GM19467 (cell line): ENCODE measurements around the gene PLEKHF1.

Source experiments
- ATAC-seq: cut with Tn5 transposase; IDR thresholded peaks from one replicate; pipeline ENCODE4 v1.9.1; 2021; ENCODE audit warnings: mild to moderate bottlenecking, moderate library complexity; ENCODE audit not compliant: unreplicated experiment

Gene PLEKHF1

GRCh38 chr19:29634423-29635130 lies 30.7 kb upstream of the PLEKHF1 start:
- ATAC-seq = no peak

GRCh38 chr19:29635963-29636362 lies 29.3 kb upstream of the PLEKHF1 start:
- ATAC-seq = no peak

DNA sequence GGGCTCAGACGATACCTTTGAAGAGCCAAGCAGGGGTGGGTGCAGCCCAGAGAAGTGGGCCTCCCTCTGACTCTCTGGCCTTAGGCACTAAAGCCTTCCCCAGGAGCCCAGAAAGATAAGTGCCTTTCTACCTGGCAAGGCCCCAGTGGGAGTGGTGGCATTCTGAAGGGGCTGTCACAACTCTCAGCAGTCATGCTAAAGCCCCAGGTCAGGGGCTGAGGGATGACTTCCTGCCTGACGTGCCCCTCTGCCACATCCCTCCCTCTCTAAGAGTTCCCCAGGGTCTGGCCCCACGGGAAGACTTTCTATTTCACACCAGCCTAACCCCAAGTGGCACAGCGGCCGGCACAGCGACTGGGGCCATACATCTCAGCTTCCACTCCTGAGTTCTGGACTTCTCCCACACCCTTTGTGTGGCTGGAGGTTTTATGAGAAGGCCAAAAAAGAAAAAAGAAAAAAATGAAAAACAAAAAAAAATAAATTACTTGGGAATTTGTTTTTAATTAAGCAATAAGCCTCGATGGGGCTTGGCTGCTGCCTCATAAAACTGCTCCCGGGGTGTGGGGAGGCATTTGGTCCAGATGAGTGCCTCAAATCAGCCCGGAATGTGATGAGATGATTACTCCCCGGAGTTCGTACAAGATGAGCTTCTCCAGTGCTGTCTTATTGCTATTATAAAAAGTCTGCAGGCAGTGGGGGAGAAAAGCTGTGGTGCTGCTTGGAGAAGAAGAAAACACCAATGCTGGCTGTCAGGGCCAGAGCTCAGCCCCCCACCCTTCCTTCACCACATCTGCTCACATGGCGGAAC lies 28.5 kb upstream of the PLEKHF1 start:
- no peak for ATAC-seq

- no peak for ATAC-seq
Measured at GRCh38 chr19:29639086-29639485, 26.2 kb upstream of the PLEKHF1 start.

DNA sequence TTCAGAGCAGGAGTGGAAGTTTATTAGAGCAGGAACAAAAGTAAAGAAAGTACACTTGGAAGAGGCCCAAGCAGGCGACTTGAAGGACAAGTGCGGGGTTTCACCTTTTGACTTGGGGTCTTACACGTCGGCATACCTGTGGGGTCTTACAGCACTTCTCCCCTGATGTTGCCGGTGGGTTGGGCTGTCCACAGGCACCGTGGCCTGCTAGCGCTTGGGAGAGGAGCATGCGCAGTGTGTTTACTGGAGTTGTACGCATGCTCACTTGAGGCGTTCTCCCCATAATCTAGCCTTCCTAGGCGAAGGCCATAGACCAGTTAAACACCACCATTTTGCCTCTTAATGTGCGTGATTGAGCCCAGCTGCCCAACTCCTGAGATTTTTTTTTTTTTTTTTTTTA lies 25.0 kb upstream of the PLEKHF1 start:
- ATAC-seq = no peak

DNA sequence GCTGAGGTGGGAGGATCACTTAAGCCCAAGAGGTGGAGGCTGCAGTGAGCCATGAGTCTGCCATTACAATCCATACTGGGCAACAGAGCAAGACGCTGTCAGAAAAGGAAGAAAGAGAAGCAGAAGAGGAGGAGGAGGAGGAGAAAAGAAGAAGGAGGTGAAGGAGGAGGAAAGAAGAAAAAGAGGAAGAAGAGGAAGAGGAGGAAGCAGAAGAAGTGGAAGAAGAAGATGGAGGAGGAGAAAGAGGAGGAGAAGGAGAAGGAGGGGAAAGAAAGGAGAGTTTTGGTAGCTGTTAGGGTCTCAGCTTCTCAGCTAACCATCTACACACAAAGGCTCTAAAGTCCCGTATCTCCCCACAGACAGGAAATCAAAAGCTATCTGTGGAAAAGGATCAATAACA lies 23.7 kb upstream of the PLEKHF1 start:
- no peak for ATAC-seq

GRCh38 chr19:29643361-29643935 lies 21.8 kb upstream of the PLEKHF1 start:
- ATAC-seq = no peak

- no peak for ATAC-seq
Measured at GRCh38 chr19:29644210-29644609, 21.1 kb upstream of the PLEKHF1 start.

GRCh38 chr19:29645491-29645867 lies 19.8 kb upstream of the PLEKHF1 start:
- ATAC-seq = no peak

DNA sequence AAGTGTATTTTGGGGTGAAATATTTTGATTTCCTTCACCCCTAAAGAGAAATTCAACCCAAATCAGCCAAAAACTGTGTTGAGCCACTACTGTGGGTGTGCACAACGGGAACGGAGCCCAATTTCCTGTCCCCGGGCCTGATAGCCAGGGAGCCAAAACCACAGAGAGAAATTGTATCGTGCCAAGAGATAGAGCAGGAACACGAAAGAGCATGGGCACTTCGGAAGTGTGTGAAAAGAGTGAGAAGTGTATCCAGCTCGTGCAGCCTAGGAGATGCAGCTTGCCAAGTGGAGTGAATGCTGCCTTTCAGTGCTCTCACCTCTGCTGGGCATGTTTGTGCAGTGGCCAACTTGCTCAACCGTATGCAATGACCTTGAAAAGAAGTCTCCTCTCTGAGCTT lies 19.4 kb upstream of the PLEKHF1 start:
- no peak for ATAC-seq

- no peak for ATAC-seq
Measured at GRCh38 chr19:29650772-29651387, 14.4 kb upstream of the PLEKHF1 start.

DNA sequence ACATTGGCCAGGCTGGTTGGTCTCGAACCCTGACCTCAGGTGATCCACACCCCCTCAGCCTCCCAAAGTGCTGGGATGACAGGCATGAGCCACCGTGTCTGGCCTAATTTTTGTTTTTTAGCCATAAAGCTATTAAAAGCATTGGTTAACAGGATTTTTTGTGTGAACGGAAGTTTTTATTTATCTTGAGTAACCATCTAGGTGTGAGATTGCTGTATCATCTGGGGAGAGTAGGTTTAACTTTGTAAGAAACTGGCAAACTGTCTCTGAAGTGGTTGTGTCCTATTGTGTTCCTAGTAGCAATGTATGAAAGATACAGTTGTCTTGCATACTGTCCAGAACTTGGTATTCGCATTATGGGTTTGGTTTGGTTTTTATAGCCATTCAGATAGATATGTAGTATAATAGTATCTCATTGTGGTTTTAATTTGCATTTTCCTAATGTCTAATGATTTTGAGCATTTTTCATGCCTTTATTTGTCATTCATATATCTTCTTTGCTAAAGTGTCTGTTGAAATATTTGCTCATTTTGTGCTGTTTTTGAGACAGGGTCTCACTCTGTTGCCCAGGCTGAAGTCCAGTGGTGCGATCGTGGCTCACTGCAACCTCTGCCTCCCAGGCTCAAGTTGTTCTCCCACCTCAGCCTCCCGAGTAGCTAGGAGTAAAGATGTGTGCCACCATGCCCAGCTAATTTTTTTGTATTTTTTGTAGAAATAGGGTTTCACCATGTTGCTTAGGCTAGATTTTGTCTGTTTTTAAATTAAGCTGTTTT lies 13.5 kb upstream of the PLEKHF1 start:
- ATAC-seq = no peak

DNA sequence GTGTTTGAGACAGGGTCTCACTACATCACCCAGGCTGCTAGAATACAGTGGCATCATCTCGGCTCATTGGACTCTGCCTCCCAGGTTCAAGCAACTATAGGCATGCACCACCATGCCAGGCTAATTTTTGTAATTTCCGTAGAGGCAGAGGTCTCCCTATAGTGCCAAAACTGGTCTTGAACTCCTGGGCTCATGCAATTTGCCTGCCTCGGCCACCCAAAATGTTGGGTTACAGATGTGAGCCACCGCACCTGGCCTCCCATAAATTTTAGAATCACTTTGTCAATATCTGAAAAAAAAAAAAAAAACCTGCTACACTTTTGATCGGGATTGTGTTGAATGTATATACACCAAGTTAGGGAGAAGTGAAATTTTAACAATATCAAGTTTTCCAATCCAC lies 11.9 kb upstream of the PLEKHF1 start:
- no peak for ATAC-seq

DNA sequence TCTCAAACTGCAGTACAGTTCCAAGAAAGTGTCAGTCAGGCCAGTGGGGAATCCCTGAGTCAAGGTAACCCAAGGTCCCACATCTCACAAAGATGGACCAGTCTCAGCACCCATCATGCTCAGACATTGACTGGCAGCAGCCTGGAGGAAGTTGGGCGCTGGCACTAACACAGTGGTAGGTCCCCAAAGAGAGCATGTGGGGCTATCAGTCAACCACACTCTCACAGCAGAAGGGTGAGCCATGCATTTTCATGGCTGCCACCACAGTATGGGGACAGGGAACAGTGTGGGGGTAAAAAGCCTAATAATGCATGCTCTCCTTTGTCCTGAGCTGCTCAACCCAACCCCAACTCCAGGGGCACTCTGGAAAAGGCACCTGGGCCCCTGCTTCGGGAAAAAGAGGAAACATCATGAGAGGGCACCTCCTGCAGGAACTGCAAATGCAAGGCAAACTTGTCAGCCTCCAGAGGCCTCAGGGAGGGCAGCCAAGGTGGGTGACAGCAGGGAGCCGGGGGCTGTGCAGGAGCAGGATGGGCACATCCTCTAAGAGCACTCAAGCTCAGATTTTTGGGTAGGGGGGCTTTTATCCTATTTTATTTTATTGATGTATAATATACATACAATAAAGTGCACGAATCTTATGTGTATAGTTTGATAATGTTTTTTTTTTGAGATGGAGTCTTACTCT lies 9.5 kb upstream of the PLEKHF1 start:
- ATAC-seq = no peak

DNA sequence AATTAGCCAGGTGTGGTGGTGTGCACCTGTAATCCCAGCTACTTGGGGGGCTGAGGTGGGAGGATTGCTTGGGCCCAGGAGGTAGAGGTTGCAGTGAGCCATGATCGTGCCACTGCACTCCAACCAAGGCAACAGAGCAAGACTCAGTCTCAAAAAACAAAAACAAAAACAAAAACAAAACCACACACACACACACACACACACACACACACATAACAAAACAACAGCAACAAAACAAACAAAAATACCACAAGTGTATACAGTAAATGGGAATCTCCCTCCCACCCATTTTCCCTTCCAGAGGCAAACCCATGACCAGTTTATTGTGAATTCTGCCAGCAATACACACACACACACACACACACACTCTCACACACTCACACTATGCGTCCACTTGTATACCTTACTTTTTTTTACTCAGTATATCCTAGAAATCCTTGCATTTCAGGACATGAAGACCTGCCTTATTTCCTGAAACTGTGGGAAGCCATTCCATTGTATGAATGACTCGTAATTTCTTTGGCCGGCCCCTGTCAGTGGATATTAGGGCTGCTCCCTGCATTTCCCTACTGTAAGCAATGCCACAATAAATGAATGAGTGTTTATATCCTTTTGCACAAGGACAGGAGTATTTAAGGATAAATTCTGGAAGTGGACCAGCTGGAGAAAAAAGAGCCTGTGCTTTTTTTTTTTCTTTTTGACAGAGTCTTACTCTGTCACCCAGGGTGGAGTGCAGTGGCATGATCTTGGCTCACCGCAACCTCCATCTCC lies 6.9 kb upstream of the PLEKHF1 start:
- no peak for ATAC-seq

- ATAC-seq = no peak
Measured at GRCh38 chr19:29660835-29661234, 4.4 kb upstream of the PLEKHF1 start.

DNA sequence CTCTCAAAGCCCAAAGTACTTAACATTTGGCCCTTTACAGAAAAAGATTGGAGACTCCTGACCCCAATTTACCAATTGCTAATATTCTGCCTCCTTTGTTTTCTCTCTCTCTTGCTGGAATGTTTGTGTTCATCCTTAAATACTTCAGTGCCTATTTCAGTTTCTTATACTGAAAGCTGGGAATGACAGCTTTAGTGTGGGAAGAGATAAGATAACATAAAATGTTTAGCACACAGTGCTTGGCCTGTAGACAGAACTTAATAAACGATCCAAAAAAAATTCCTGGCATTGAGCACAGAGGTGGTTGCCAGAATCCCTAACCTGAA lies 3.0 kb upstream of the PLEKHF1 start:
- no peak for ATAC-seq

GRCh38 chr19:29662604-29663404 lies 2.5 kb upstream of the PLEKHF1 start:
- ATAC-seq = no peak
